H7 (cell line): ENCODE data around the gene PLA2G10. TPM values are rescaled to one million over a fixed set of nuclear protein-coding genes. Genes with fewer than 3 reads are reported as not detected.
"Not testable (repeated sequence)": the region's sequence is repeated elsewhere in the genome, so short reads cannot be mapped to it uniquely, and the experiment has no call there.

Source experiments
- DNase-seq: peaks from one replicate; pipeline ENCODE4 v3.0.0; 2012
- H3K27me3 ChIP-seq: 2 replicates; pipeline ENCODE4 v1.6.0; 2011; ENCODE audit warnings: mild to moderate bottlenecking, low read length; ENCODE audit not compliant: control insufficient read depth, insufficient read depth
- H3K36me3 ChIP-seq: replicated peaks from 2 replicates; pipeline ENCODE4 v1.5.1; 2011; ENCODE audit warnings: low read length; ENCODE audit not compliant: control insufficient read depth, insufficient read depth
- H3K4me3 ChIP-seq: 2 replicates; pipeline ENCODE4 v1.5.1; 2011; ENCODE audit warnings: low read depth, mild to moderate bottlenecking, control low read depth, low read length, moderate library complexity; ENCODE audit not compliant: insufficient read depth
- total RNA-seq: library from RNA; depleted of rRNA; stranded (reverse); fragments of >200 nt; shearing (Covaris generic); gene quantifications from 2 replicates; pipeline ENCODE4 v1.2.3, GENCODE V29; 2014; rRNA removed

The PLA2G10 gene
- total RNA-seq, 1 experiment from 2014 or later, result not detected

DNA sequence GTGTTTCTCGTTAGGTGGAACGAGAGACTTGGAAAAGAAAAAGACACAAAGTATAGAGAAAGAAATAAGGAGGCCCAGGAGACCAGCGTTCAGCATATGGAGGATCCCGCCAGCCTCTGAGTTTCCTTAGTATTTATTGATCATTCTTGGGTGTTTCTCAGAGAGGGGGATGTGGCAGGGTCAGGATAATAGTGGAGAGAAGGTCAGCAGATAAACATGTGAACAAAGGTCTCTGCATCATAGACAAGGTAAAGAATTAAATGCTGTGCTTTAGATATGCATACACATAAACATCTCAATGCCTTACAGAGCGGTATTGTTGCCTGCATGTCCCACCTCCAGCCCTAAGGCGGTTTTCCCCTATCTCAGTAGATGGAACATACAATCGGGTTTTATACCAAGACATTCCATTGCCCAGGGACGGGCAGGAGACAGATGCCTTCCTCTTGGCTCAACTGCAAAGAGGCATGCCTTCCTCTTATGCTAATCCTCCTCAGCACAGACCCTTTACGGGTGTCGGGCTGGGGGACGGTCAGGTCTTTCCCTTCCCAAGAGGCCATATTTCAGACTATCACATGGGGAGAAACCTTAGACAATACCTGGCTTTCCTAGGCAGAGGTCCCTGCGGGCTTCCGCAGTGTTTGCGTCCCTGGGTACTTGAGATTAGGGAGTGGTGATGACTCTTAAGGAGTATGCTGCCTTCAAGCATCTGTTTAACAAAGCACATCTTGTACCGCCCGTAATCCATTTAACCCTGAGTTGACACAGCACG, 57.7 kb downstream of the PLA2G10 start:
- not testable (repeated sequence) for DNase-seq, H3K27me3 ChIP-seq, H3K4me3 ChIP-seq, H3K36me3 ChIP-seq

GRCh38 chr16:14635395-14636165, 58.5 kb downstream of the PLA2G10 start:
- Histone ChIP-seq H3K4me3 (no peak overlapping the region), H3K36me3 (peaks cover 2% of the 10 kb centered on the region), H3K27me3 (no peaks in the 10 kb centered on the region)
- no peak for DNase-seq

DNA sequence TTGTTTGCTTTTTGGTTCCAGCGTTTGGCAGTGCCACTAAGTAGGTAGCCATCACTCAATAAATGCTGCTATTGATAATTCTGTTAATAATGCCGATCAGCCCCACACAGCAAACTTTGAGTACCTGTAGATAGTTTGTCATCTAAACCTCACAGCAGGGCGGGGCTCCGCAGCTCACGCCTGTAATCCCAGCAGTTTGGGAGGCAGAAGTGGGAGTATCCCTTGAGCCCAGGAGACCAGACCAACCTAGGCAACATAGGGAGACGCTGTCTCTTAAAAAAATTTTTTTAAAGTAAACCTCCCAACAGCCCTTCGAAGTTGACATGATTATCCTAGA, 59.8 kb downstream of the PLA2G10 start:
- H3K27me3 ChIP-seq, result no peaks in the 10 kb centered on the region
- H3K36me3 ChIP-seq, result peaks cover 2% of the 10 kb centered on the region
- no peak for DNase-seq
- peak overlapping the region; percentile 95; the same call in 1 of the 2 replicates for H3K4me3 ChIP-seq

DNA sequence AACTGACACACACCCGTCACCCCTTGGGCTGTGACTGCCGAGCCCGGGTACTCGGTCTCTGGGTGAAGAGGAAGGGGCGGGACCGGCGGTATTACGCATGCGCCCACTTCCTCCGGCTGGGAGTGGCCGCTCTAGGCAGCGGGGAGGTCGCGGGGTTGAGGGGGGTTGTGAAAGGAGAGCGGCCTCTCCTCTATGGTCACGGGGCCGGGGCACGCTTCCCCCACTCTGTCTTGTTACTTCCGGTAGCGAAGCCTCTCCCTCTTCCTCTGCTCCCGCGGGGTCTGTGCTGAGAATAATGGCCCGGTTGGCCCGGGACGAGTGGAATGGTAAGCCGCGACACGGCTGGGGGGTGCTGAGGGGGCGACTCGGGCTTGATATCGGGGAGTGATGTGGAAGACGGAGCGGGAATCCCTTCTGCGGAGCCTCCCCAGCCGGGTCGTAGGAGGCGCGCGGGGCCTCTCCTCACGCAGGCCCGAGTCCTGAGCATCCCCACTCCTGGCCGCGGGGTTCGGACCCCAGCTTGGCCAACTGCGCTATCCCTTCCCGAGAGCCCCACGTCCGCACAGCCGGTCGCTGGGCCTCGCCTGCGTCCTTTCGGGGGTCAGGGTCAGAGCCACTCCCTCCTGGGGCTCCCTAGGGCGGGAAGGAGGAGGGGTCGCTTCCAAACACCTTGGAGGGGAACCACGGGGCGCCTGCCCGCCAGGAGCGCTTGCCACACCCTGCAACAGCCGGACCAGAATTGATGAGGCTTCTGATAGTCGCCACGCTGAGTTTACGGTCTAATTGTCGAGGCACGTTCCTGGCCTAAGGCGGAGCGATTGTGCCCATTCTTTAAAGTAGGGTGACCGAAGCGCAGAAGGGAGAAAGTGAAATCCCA, 61.2 kb downstream of the PLA2G10 start, which contains the start of gene BFAR:
Gene BFAR, plus strand, starts transcription at position 259 of the 877 bp plus-strand sequence. CDS start 11,396 bp downstream, outside the sequence.
- peak; percentile 97 for DNase-seq
- H3K4me3 ChIP-seq, result peak within 1 kb of the TSS; percentile 95
- H3K27me3 ChIP-seq, result no peaks in the 10 kb centered on the region
- H3K36me3 ChIP-seq, result peaks cover 2% of the 10 kb centered on the region

- H3K4me3 ChIP-seq, H3K27me3 ChIP-seq, DNase-seq: not testable (repeated sequence)
- peaks cover 11% of the 10 kb centered on the region for H3K36me3 ChIP-seq
These were observed 63.3 kb downstream of the PLA2G10 start for GRCh38 chr16:14630620-14631330.

GRCh38 chr16:14629919-14630619, 64.0 kb downstream of the PLA2G10 start, which contains the start of gene PARN:
Gene PARN (minus strand): TSS chr16:14630260. CDS start chr16:14630125, 135 bp downstream.
- no peaks in the 10 kb centered on the region for H3K27me3 ChIP-seq
- H3K36me3 ChIP-seq, result peaks cover 11% of the 10 kb centered on the region
- peak within 1 kb of the TSS; percentile 89 for H3K4me3 ChIP-seq
- DNase-seq, result peak; percentile 98

DNA sequence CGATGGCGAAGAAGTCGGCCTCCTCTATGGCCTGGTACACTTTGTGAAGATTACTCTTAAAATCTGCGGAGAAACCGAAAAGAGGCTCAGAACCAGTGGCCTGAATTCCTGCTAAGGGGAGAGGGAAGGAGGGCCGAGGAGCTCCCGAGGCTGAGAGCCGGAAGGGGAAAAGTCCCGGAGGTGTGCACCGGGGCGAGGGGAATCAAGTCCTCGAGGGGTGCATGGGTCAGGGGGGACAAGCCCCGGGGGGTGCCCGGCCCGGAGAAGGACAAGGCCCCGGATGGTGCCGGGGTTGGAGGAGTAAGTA, 64.5 kb downstream of the PLA2G10 start:
- Histone ChIP-seq H3K4me3 (peak overlapping the region; percentile 89), H3K27me3 (no peaks in the 10 kb centered on the region), H3K36me3 (peaks cover 13% of the 10 kb centered on the region)
- DNase-seq, result no peak

DNA sequence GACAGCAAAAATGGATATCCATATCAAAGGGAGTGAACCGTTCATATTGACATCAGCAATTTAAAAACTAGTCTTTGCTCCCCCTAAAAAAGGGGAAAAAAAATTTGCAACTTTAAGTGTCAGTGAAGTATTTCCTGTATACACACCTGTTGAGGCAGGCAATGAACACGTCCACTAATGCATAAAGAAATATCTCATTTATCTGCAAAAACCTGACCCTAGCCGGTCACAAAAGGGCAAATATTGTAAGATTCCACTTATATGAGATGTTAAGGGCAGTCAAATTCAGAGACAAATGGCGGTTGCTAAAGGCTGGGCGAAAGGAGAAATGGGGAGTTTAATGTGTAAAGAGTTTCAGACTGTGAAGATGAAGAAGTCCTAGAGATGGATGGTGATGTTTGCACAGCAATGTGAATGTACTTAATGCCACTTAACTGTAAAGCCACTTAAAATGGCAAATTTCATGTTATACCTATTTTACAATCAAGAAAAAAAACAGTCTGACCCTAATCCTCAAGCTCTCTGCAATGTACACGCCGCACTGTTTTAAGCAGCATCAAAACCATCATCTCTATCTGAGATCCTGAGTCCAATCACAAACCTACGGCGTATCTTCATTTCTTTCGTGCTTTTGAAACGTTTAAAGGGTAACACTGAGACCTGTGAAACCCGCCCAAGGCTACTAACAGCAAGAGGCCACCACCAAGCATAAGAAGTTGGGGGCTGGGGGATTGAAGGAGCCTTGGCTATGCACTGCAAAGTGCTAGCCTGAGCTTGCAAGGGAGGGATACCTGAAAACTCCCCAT, 65.1 kb downstream of the PLA2G10 start:
- H3K36me3 ChIP-seq, result peaks cover 13% of the 10 kb centered on the region
- no peak for DNase-seq
- no peaks in the 10 kb centered on the region for H3K27me3 ChIP-seq
- H3K4me3 ChIP-seq, result peak overlapping the region; percentile 89

GRCh38 chr16:14627078-14627477, 67.0 kb downstream of the PLA2G10 start:
- H3K27me3 ChIP-seq, result no peaks in the 10 kb centered on the region
- H3K36me3 ChIP-seq, result peaks cover 15% of the 10 kb centered on the region
- DNase-seq, result no peak
- no peak overlapping the region for H3K4me3 ChIP-seq

Other genes with a start within 250 kb of the PLA2G10 start
- 33.2 and 42.7 TPM in 2 replicates for gene PARN, start 64.0 kb downstream of the PLA2G10 start, total RNA-seq
- 99.8 and 114 TPM in 2 replicates for gene BFAR, start 61.4 kb downstream of the PLA2G10 start, total RNA-seq
- 0.70 and 1.1 TPM in 2 replicates for gene NPIPA3, start 9.1 kb upstream of the PLA2G10 start, total RNA-seq
- gene NPIPA2, start 48.2 kb upstream of the PLA2G10 start, total RNA-seq, result 0.94 and 3.9 TPM in 2 replicates
- 67.5 and 68.0 TPM in 2 replicates for gene NOMO1, start 139.4 kb upstream of the PLA2G10 start, total RNA-seq
- 27.6 and 42.6 TPM in 2 replicates for gene NPIPA1, start 243.1 kb upstream of the PLA2G10 start, total RNA-seq